ENCODE results near the gene TTC23L.

Gene TTC23L

GRCh38 chr5:34833976-34834793, 4.8 kb upstream of the TTC23L start:
- DNase-seq, result no peak

GRCh38 chr5:34834794-34835089, 4.2 kb upstream of the TTC23L start:
- ATAC-seq (no peak), DNase-seq (no peak)

More at GRCh38 chr5:34833976-34834793, 4.8 kb upstream of the TTC23L start:
- ATAC-seq, result no peak

GRCh38 chr5:34835664-34836063, 3.3 kb upstream of the TTC23L start:
- no peak for ATAC-seq
- DNase-seq, result no peak

GRCh38 chr5:34841816-34842215, 2.9 kb downstream of the TTC23L start:
- ATAC-seq (no peak), DNase-seq (no peak)

GRCh38 chr5:34842554-34842953, 3.6 kb downstream of the TTC23L start:
- ATAC-seq, result no peak
- no peak for DNase-seq

GRCh38 chr5:34843497-34843896, 4.5 kb downstream of the TTC23L start:
- DNase-seq, result no peak
- no peak for ATAC-seq

GRCh38 chr5:34844106-34844505, 5.1 kb downstream of the TTC23L start:
- ATAC-seq (no peak), DNase-seq (no peak)

- DNase-seq (no peak), ATAC-seq (no peak)
Measured at GRCh38 chr5:34844999-34845398, 6.0 kb downstream of the TTC23L start.

GRCh38 chr5:34847056-34847455, 8.1 kb downstream of the TTC23L start:
- DNase-seq (no peak), ATAC-seq (no peak)

- no peak for DNase-seq
- ATAC-seq, result no peak
Measured at GRCh38 chr5:34847552-34847951, 8.6 kb downstream of the TTC23L start.

- ATAC-seq (no peak), DNase-seq (no peak)
Measured at GRCh38 chr5:34848230-34848629, 9.3 kb downstream of the TTC23L start.

- no peak for DNase-seq
- ATAC-seq, result no peak
Measured at GRCh38 chr5:34849253-34849652, 10.3 kb downstream of the TTC23L start.

GRCh38 chr5:34854459-34855174, 15.7 kb downstream of the TTC23L start:
- ATAC-seq, result no peak
- no peak for DNase-seq

- ATAC-seq, result no peak
Measured at GRCh38 chr5:34857161-34857560, 18.2 kb downstream of the TTC23L start.

GRCh38 chr5:34857894-34858293, 18.9 kb downstream of the TTC23L start:
- no peak for ATAC-seq

More at GRCh38 chr5:34857161-34857560, 18.2 kb downstream of the TTC23L start:
- DNase-seq, result no peak

GRCh38 chr5:34858790-34859189, 19.8 kb downstream of the TTC23L start:
- no peak for DNase-seq

More at GRCh38 chr5:34857894-34858293, 18.9 kb downstream of the TTC23L start:
- no peak for DNase-seq

GRCh38 chr5:34859253-34859652, 20.3 kb downstream of the TTC23L start:
- ATAC-seq (no peak), DNase-seq (no peak)

More at GRCh38 chr5:34858790-34859189, 19.8 kb downstream of the TTC23L start:
- no peak for ATAC-seq

GRCh38 chr5:34863946-34864345, 25.0 kb downstream of the TTC23L start:
- ATAC-seq, result no peak
- no peak for DNase-seq

- ATAC-seq (no peak), DNase-seq (no peak)
Measured at GRCh38 chr5:34865091-34865490, 26.1 kb downstream of the TTC23L start.

- no peak for ATAC-seq
- DNase-seq, result no peak
Measured at GRCh38 chr5:34866989-34867471, 28.1 kb downstream of the TTC23L start.

GRCh38 chr5:34867660-34868059, 28.7 kb downstream of the TTC23L start:
- DNase-seq, result no peak
- no peak for ATAC-seq

- no peak for DNase-seq
- no peak for ATAC-seq
Measured at GRCh38 chr5:34868791-34869190, 29.8 kb downstream of the TTC23L start.

- DNase-seq (no peak), ATAC-seq (no peak)
Measured at GRCh38 chr5:34869256-34869655, 30.3 kb downstream of the TTC23L start.

GRCh38 chr5:34870382-34870781, 31.4 kb downstream of the TTC23L start:
- DNase-seq (no peak), ATAC-seq (no peak)

Measured in stimulated activated naive CD8-positive, alpha-beta T cell treated with anti-CD3 and anti-CD28 coated beads, Interleukin-15, Interleukin-2, amounts not matched to agents 100 U/mL and 50 U/mL, for 24 hours (primary cell).